Right lobe of liver (tissue), 6 donors: Measurements from ENCODE around the gene ZMYM4. TPM values are rescaled to one million over a fixed set of nuclear protein-coding genes. Genes with fewer than 3 reads are reported as not detected.
A peak's percentile ranks its signal among the peaks of the same experiment; 100 is the strongest.

ENCODE experiments used
- ATAC-seq, 4 donors: fragments of 200-7000 bp; cut with Tn5 transposase; one replicate each; pipeline ENCODE4 v1.9.1; 2020; ENCODE audit warnings: mild to moderate bottlenecking in 4 of 4, moderate library complexity in 4 of 4
- DNase-seq, 3 donors: peaks; one replicate each; pipeline ENCODE4 v3.0.0-alpha.2; 2020
- H3K27ac ChIP-seq, 3 donors: fragments of 200-600 bp; one replicate each; pipeline ENCODE4 v1.8.0; 2022
- H3K27me3 ChIP-seq, 2 donors: fragments of 200-600 bp; one replicate each; pipeline ENCODE4 v1.8.0; 2022
- H3K36me3 ChIP-seq, 4 donors: fragments of 200-600 bp; sonication (generic) in 1 of 4; one replicate each; pipeline versions ENCODE4 v1.5.1 to v1.8.0; 2017 to 2022; ENCODE audit warnings: control low read depth in 1 of 4
- H3K4me1 ChIP-seq, 4 donors: fragments of 200-600 bp; sonication (generic) in 1 of 4; one replicate each; pipeline versions ENCODE4 v1.5.1 to v1.8.0; 2017 to 2022; ENCODE audit warnings: control low read depth in 1 of 4
- H3K4me3 ChIP-seq, 3 donors: fragments of 200-600 bp; one replicate each; pipeline ENCODE4 v1.8.0; 2022
- H3K9me3 ChIP-seq, 4 donors: fragments of 200-600 bp; sonication (generic) in 1 of 4; one replicate each; pipeline versions ENCODE4 v1.5.1 to v1.8.0; 2017 to 2022; ENCODE audit warnings: control low read depth in 1 of 4
- CTCF ChIP-seq, 4 donors: fragments of 200-600 bp in 3 of 4; fragments of 450-650 bp in 1 of 4; IDR thresholded peaks; one replicate each; pipeline versions ENCODE4 v1.5.1 to v1.8.0; 2016 to 2022; ENCODE audit warnings: antibody characterized with exemption in 4 of 4, mild to moderate bottlenecking in 2 of 4
- POLR2A ChIP-seq: fragments of 450-650 bp; IDR thresholded peaks from one replicate; pipeline ENCODE4 v1.6.1; 2017; ENCODE audit warnings: antibody characterized with exemption, mild to moderate bottlenecking
- WGBS: methylation state at CpG from one replicate; pipeline ENCODE4 v1.1.6; 2018; ENCODE audit warnings: low coverage, low lambda C conversion rate; ENCODE audit not compliant: insufficient coverage; ENCODE audit errors: missing lambda C conversion rate; 5-methylcytosine and 5-hydroxymethylcytosine counted together
- intact Hi-C, 2 donors: fragments of 100-400 bp; cut with DNase I; formaldehyde crosslinking; loops; one replicate each; pipeline versions ENCODE4 v1.11.2 to v1.14.1; 2022
- total RNA-seq, 6 experiments: library from RNA; depleted of rRNA in 2 of 6; stranded (reverse); fragments of >200 nt in 2 of 6; fragmentation: NEBNext Ultra II Directional in 3 of 6; extraction: Animal tissue kit (Norgen Biotek cat#: 25700) in 3 of 6; gene quantifications; one replicate each; pipeline versions ENCODE4 v1.1.0 to v1.2.4, GENCODE V29; 2016 to 2023
- donor health status: DM: no; HTN: yes; CAD: no.
- donor health status: DM: no; HTN: no; CAD: no.
- donor health status: DM: no; HTN: no; CAD: no.
- donor health status: DM: no; HTN: yes; CAD: no.
- donor health status: DM: no; HTN: yes; CAD: no.

ZMYM4 gene
- total RNA-seq, 6 experiments from 2014 or later: 13.3 to 20.4 (median 17.1) TPM

GRCh38 chr1:35269201-35269988 is 886 bp downstream of the ZMYM4 start:
- peaks cover 0 to 2% (median 0%) of the 10 kb centered on the region in 4 donors for H3K36me3 ChIP-seq
- TF ChIP-seq CTCF (IDR thresholded peaks at IDR 0.05): no peak
- intact Hi-C loops: no loop called here
- DNase-seq: no peak
- H3K27ac ChIP-seq: peak overlapping the region; percentile 73 to 85 (median 79)
- H3K4me1 ChIP-seq: peaks cover 0 to 5% (median 2%) of the 10 kb centered on the region in 4 donors
- H3K27me3 ChIP-seq: no peaks in the 10 kb centered on the region
- peak overlapping the region; percentile 74 to 86 (median 84) for H3K4me3 ChIP-seq
- no peak for ATAC-seq
- 4% methylated on average over 17 of the region's 24 CpGs for WGBS
- no peaks in the 10 kb centered on the region for H3K9me3 ChIP-seq

DNA sequence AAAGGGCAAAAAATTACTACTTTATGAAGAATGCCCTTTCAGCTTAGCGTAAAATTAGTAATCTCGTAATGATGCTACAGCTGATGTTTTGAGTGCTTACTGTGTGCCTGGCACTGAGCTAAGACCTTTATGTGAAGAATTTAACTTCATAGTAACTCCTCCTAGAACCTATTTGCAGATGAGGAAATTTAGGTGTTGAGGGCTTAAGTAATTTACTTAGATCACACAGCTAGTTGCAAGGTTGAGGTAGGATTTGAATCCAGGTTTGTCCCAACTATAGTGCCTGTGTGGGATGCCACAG is 1.4 kb downstream of the ZMYM4 start:
- Histone ChIP-seq H3K4me1 (peaks cover 0 to 6% (median 2%) of the 10 kb centered on the region in 4 donors), H3K4me3 (peak overlapping the region in 2 of 3 donors; percentile 84 to 86), H3K36me3 (peaks cover 0 to 2% (median 0%) of the 10 kb centered on the region in 4 donors), H3K27ac (peak overlapping the region in 1 of 3 donors; percentile 85), H3K27me3 (no peaks in the 10 kb centered on the region), H3K9me3 (no peaks in the 10 kb centered on the region)
- WGBS: 57% methylated on average over 2 of the region's 2 CpGs
- intact Hi-C loops: no loop called here
- ATAC-seq (no peak), DNase-seq (no peak)
- no peak for TF ChIP-seq POLR2A
- no peak for TF ChIP-seq CTCF (IDR thresholded peaks at IDR 0.05)

GRCh38 chr1:35270836-35271235 is 2.3 kb downstream of the ZMYM4 start:
- 98% methylated on average over 3 of the region's 3 CpGs for WGBS
- DNase-seq (no peak), ATAC-seq (no peak)
- TF ChIP-seq CTCF (IDR thresholded peaks at IDR 0.05): no peak
- no peak for TF ChIP-seq POLR2A
- Histone ChIP-seq H3K27ac (no peak overlapping the region), H3K4me3 (no peak overlapping the region), H3K9me3 (no peaks in the 10 kb centered on the region), H3K27me3 (no peaks in the 10 kb centered on the region), H3K4me1 (peaks cover 0 to 6% (median 2%) of the 10 kb centered on the region in 4 donors), H3K36me3 (peaks cover 0 to 2% (median 0%) of the 10 kb centered on the region in 4 donors)
- intact Hi-C loops: no loop called here

GRCh38 chr1:35274197-35274596 is 5.7 kb downstream of the ZMYM4 start:
- Histone ChIP-seq H3K27ac (no peak overlapping the region), H3K4me1 (peaks cover 0 to 6% (median 0%) of the 10 kb centered on the region in 4 donors), H3K9me3 (no peaks in the 10 kb centered on the region), H3K4me3 (no peak overlapping the region), H3K36me3 (peaks cover 0 to 2% (median 0%) of the 10 kb centered on the region in 4 donors), H3K27me3 (no peaks in the 10 kb centered on the region)
- TF ChIP-seq POLR2A: no peak
- TF ChIP-seq CTCF (IDR thresholded peaks at IDR 0.05): no peak
- DNase-seq (no peak), ATAC-seq (no peak)
- 80% methylated on average over 3 of the region's 4 CpGs for WGBS
- intact Hi-C loops: no loop called here
